ENCODE data around the gene SORL1. TPM values are rescaled to one million over a fixed set of nuclear protein-coding genes. Genes with fewer than 3 reads are reported as not detected.

Gene SORL1
- total RNA-seq, 1 experiment from 2014 or later, result 4.9 TPM

DNA sequence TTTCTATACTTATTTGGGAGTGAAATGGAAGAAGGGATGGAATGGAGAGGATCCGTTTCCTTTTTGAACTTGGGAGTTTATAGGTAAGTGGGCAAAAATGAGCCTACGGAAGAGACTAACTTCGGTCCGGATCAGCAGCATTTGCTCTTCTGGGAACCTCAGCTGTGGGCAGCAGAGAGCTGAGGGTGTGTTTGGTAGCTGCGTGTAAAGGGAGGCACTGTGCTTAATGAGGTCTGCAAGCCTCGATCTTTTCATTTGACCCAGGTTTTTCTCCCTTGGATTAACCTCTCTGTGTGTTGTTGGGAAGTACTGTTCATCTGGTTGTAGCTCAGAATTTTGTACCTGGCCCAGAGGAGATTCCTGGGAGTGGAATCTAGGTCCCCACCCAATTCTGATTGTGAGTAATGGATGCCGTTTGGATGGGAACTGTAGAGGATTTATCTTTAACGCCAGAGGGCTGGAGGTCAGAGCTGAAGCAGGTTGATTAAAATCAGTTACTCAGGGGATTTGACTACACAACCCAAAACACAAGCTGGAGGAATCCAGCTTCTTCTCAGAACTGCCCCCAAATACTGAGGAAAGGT, 202.2 kb downstream of the SORL1 start:
- H3K4me2 ChIP-seq, result peak overlapping the region; percentile 90
- peaks cover 11% of the 10 kb centered on the region; the same call in 1 of the 2 replicates for H3K4me1 ChIP-seq (replicated peaks; ENCODE audit: insufficient read depth)
- no peaks in the 10 kb centered on the region for H4K20me1 ChIP-seq (ENCODE audit: insufficient read depth)
- intact Hi-C loops (cut with micrococcal nuclease; ENCODE audit: unreplicated experiment), result loop anchor here (2.0 to 10.0 kb wide), 3 partner anchors 40 to 1130 kb away; no protein-coding TSS in a partner anchor
- H3K4me3 ChIP-seq, result no peak overlapping the region
- no TSS peak for BruUV-seq (replicated peaks)
- H3K9me2 ChIP-seq (ENCODE audit: insufficient read depth), result no peaks in the 10 kb centered on the region
- no peak overlapping the region for H3K27ac ChIP-seq
- no peak overlapping the region for H2AFZ ChIP-seq
- H3F3A ChIP-seq (ENCODE audit: insufficient read depth, low read depth), result no peaks in the 10 kb centered on the region
- TF ChIP-seq CTCF (conservative IDR thresholded peaks at IDR 0.05) (no peak), EZH2 (IDR thresholded peaks at IDR 0.05; ENCODE audit: low read depth) (no peak)
- H3K36me3 ChIP-seq (ENCODE audit: low read depth), result no peaks in the 10 kb centered on the region
- ChIA-PET CTCF (no interaction called here), POLR2A (ENCODE audit: unreplicated experiment) (interaction anchor here (0.7 kb wide), 1 partner anchor 676 kb away, joined by 4 read pairs; no protein-coding TSS in a partner anchor)
- peak in 1 of 2 experiments; percentile 3 for DNase-seq
- no peaks in the 10 kb centered on the region for H3K9me3 ChIP-seq (ENCODE audit: insufficient read depth, low read depth)
- no peaks in the 10 kb centered on the region for H3K79me2 ChIP-seq (ENCODE audit: low read depth)
- peaks cover 13% of the 10 kb centered on the region for H3K27me3 ChIP-seq (ENCODE audit: insufficient read depth, low read depth)

- Histone ChIP-seq H3K4me3 (peak overlapping the region; percentile 60), H2AFZ (peak overlapping the region; percentile 97), H3K79me2 (ENCODE audit: low read depth) (no peaks in the 10 kb centered on the region)
These were observed 202.9 kb downstream of the SORL1 start for GRCh38 chr11:121654843-121655536.

More at GRCh38 chr11:121654843-121655536, 202.9 kb downstream of the SORL1 start:
- intact Hi-C loops (cut with micrococcal nuclease; ENCODE audit: unreplicated experiment), result loop anchor here (1.0 to 10.0 kb wide), 4 partner anchors 40 to 1130 kb away; no protein-coding TSS in a partner anchor
- Histone ChIP-seq H3K9me3 (ENCODE audit: insufficient read depth, low read depth) (no peaks in the 10 kb centered on the region), H3K4me2 (peak overlapping the region; percentile 90), H3F3A (ENCODE audit: insufficient read depth, low read depth) (no peaks in the 10 kb centered on the region), H3K36me3 (ENCODE audit: low read depth) (no peaks in the 10 kb centered on the region), H3K27ac (no peak overlapping the region), H3K27me3 (ENCODE audit: insufficient read depth, low read depth) (peaks cover 6% of the 10 kb centered on the region), H3K9me2 (ENCODE audit: insufficient read depth) (no peaks in the 10 kb centered on the region), H4K20me1 (ENCODE audit: insufficient read depth) (no peaks in the 10 kb centered on the region), H3K4me1 (replicated peaks; ENCODE audit: insufficient read depth) (peaks cover 11% of the 10 kb centered on the region; the same call in 1 of the 2 replicates)
- DNase-seq, result peak; percentile 8 to 59
- POLR2A ChIA-PET (ENCODE audit: unreplicated experiment), result no interaction called here
- TF ChIP-seq EZH2 (IDR thresholded peaks at IDR 0.05; ENCODE audit: low read depth) (no peak), CTCF (conservative IDR thresholded peaks at IDR 0.05) (no peak; the same call in 1 of the 2 replicates)
- no TSS peak for BruUV-seq (replicated peaks)
- CTCF ChIA-PET, result no interaction called here
